ENCODE measurements around the gene LOXL3.

DNA sequence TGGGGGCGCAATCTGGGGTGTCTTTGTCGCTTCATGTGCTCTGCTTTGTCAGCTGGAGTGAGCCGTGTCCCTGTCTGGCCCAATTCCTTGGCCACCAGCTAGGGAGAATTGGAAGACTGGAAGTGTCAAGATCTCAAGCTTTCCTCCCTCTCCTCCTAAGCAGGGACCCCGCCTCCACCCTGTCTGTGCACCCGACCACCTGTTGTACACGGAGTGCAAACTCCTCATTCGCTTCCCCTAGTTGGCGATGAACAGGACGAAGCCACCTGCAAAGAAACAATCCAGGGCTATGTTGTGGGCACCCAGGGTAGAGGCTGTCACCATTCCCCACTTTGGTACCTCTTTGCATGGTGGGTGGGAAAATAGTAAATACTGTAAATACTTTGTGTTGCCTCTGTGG, 26.0 kb downstream of the LOXL3 start:
- TF ChIP-seq EP300 (conservative IDR thresholded peaks at IDR 0.05; ENCODE audit: poor library complexity, severe bottlenecking) (no peak), EZH2 (IDR thresholded peaks at IDR 0.05; ENCODE audit: borderline replicate concordance, insufficient read depth, low read length, poor library complexity, severe bottlenecking) (no peak), POLR2AphosphoS5 (IDR thresholded peaks at IDR 0.05) (no peak), RAD21 (conservative IDR thresholded peaks at IDR 0.05) (no peak)
- TF ChIP-seq, protein P1, sequence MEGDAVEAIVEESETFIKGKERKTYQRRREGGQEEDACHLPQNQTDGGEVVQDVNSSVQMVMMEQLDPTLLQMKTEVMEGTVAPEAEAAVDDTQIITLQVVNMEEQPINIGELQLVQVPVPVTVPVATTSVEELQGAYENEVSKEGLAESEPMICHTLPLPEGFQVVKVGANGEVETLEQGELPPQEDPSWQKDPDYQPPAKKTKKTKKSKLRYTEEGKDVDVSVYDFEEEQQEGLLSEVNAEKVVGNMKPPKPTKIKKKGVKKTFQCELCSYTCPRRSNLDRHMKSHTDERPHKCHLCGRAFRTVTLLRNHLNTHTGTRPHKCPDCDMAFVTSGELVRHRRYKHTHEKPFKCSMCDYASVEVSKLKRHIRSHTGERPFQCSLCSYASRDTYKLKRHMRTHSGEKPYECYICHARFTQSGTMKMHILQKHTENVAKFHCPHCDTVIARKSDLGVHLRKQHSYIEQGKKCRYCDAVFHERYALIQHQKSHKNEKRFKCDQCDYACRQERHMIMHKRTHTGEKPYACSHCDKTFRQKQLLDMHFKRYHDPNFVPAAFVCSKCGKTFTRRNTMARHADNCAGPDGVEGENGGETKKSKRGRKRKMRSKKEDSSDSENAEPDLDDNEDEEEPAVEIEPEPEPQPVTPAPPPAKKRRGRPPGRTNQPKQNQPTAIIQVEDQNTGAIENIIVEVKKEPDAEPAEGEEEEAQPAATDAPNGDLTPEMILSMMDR (IDR thresholded peaks at IDR 0.05; ENCODE audit: poor library complexity, severe bottlenecking), result no peak
